Colonic mucosa (tissue), 4 donors: Measurements from ENCODE around the gene BBS7. TPM values are rescaled to one million over a fixed set of nuclear protein-coding genes. Genes with fewer than 3 reads are reported as not detected.

Experiments
- DNase-seq: peaks from one replicate; pipeline ENCODE4 v3.0.0-alpha.2; 2020
- H3K27ac ChIP-seq: fragments of 200-600 bp; one replicate; pipeline ENCODE4 v1.8.0; 2021
- H3K27me3 ChIP-seq: fragments of 200-600 bp; one replicate; pipeline ENCODE4 v1.8.0; 2021
- H3K36me3 ChIP-seq: fragments of 200-600 bp; one replicate; pipeline ENCODE4 v1.8.0; 2021
- H3K4me1 ChIP-seq: fragments of 200-600 bp; one replicate; pipeline ENCODE4 v1.8.0; 2021; ENCODE audit warnings: mild to moderate bottlenecking
- H3K4me3 ChIP-seq: fragments of 200-600 bp; one replicate; pipeline ENCODE4 v1.8.0; 2021
- H3K9ac ChIP-seq, 2 donors: one replicate each; pipeline ENCODE4 v1.7.0; 2013; ENCODE audit warnings: control low read depth in 2 of 2, low read depth in 2 of 2, low read length in 2 of 2
- H3K9me3 ChIP-seq: fragments of 200-600 bp; one replicate; pipeline ENCODE4 v1.8.0; 2021
- CTCF ChIP-seq: fragments of 200-600 bp; IDR thresholded peaks from one replicate; pipeline ENCODE4 v1.8.0; 2022; ENCODE audit warnings: antibody characterized with exemption, mild to moderate bottlenecking
- intact Hi-C: fragments of 100-400 bp; cut with DNase I; formaldehyde crosslinking; loops from one replicate; pipeline ENCODE4 v1.14.1; 2022
- total RNA-seq, 2 donors: library from RNA; stranded (reverse); fragmentation: NEBNext Ultra II Directional in 1 of 2; extraction: Animal tissue kit (Norgen Biotek cat#: 25700) in 1 of 2; gene quantifications; one replicate each; pipeline ENCODE4 v1.2.1, GENCODE V29; 2021
- donor health status: healthy.
- donor health status: DM: no; HTN: no; CAD: no.
- donor health status: DM: no; HTN: no; CAD: no.

Gene BBS7
- total RNA-seq, 2 donors from 2014 or later = 13.6 to 15.6 TPM

- DNase-seq = no peak
- TF ChIP-seq CTCF = no peak
- intact Hi-C loops = no loop called here
- Histone ChIP-seq H3K27ac (no peak overlapping the region), H3K4me3 (no peak overlapping the region), H3K9ac (no peak overlapping the region), H3K27me3 (no peaks in the 10 kb centered on the region), H3K4me1 (no peaks in the 10 kb centered on the region), H3K36me3 (no peaks in the 10 kb centered on the region), H3K9me3 (no peaks in the 10 kb centered on the region)
Observed at GRCh38 chr4:121817006-121817405, 53.3 kb downstream of the BBS7 start.

GRCh38 chr4:121814756-121815155 is 55.5 kb downstream of the BBS7 start:
- Histone ChIP-seq H3K36me3 (peaks cover 6% of the 10 kb centered on the region), H3K4me3 (no peak overlapping the region), H3K27ac (no peak overlapping the region), H3K4me1 (no peaks in the 10 kb centered on the region), H3K9ac (no peak overlapping the region), H3K9me3 (no peaks in the 10 kb centered on the region), H3K27me3 (no peaks in the 10 kb centered on the region)
- intact Hi-C loops = no loop called here
- TF ChIP-seq CTCF = no peak
- no peak for DNase-seq

- H3K36me3 ChIP-seq = peaks cover 6% of the 10 kb centered on the region
- TF ChIP-seq CTCF = no peak
Observed at GRCh38 chr4:121811122-121811521, 59.2 kb downstream of the BBS7 start.

GRCh38 chr4:121806411-121806810 is 63.9 kb downstream of the BBS7 start:
- DNase-seq = no peak
- Histone ChIP-seq H3K27me3 (no peaks in the 10 kb centered on the region), H3K36me3 (peaks cover 3% of the 10 kb centered on the region), H3K4me3 (no peak overlapping the region), H3K4me1 (no peaks in the 10 kb centered on the region), H3K9ac (no peak overlapping the region), H3K9me3 (no peaks in the 10 kb centered on the region), H3K27ac (no peak overlapping the region)
- no peak for TF ChIP-seq CTCF
- intact Hi-C loops = no loop called here

More at GRCh38 chr4:121811122-121811521, 59.2 kb downstream of the BBS7 start:
- DNase-seq = no peak
- Histone ChIP-seq H3K27ac (no peak overlapping the region), H3K27me3 (no peaks in the 10 kb centered on the region), H3K4me3 (no peak overlapping the region), H3K4me1 (no peaks in the 10 kb centered on the region), H3K9me3 (no peaks in the 10 kb centered on the region), H3K9ac (no peak overlapping the region)
- intact Hi-C loops = no loop called here

- no peaks in the 10 kb centered on the region for H3K36me3 ChIP-seq
- no peaks in the 10 kb centered on the region for H3K4me1 ChIP-seq
- peak overlapping the region; percentile 82 for H3K4me3 ChIP-seq
- H3K9me3 ChIP-seq = no peaks in the 10 kb centered on the region
- TF ChIP-seq CTCF = no peak
- no peak for DNase-seq
- peak overlapping the region; percentile 79 to 85 for H3K9ac ChIP-seq
- H3K27ac ChIP-seq = peak overlapping the region; percentile 89
- H3K27me3 ChIP-seq = no peaks in the 10 kb centered on the region
- intact Hi-C loops = no loop called here
Observed at GRCh38 chr4:121801715-121802075, 68.6 kb downstream of the BBS7 start.
